ENCODE measurements around the gene EIPR1.
A peak's percentile ranks its signal among the peaks of the same experiment; 100 is the strongest.

EIPR1 gene

DNA sequence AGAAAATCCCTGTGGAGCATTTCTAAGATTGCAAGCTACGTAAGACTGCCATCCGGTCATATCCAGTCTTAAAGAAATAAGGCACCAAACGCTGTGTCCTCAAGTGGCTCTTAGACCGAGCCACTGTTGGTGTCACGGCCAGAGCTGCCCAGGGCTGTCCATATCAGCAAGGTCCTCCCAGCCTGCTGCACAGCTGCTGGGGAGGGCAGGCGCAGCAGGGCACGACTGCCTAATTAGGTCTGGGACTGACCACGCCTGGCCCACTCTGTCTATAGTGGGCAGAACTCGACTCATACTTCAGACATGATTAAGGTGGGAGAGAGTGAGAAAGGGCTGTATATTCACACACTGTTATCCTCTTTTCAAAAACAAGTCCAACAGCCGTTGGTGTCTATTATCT is 39.3 kb downstream of the EIPR1 start:
- H3K18ac ChIP-seq (ENCODE audit: low read depth in 1 of 2, low read length in 2 of 2), result no peak overlapping the region
- no peak overlapping the region for H3K14ac ChIP-seq (ENCODE audit: low read length in 2 of 2)
- H3K79me1 ChIP-seq (replicated peaks; ENCODE audit: low read length, poor library complexity, severe bottlenecking), result peaks cover 35% of the 10 kb centered on the region
- no peak overlapping the region for H2BK120ac ChIP-seq (ENCODE audit: low read depth, low read length)
- peak overlapping the region; percentile 52 for H4K91ac ChIP-seq (ENCODE audit: low read length)
- H3K36me3 ChIP-seq (ENCODE audit: control insufficient read depth in 1 of 2, insufficient read depth in 2 of 2, low read depth in 1 of 2, low read length in 2 of 2), result peaks cover 15 to 36% of the 10 kb centered on the region in 2 experiments
- no peaks in the 10 kb centered on the region for H3K9me3 ChIP-seq (ENCODE audit: control insufficient read depth, low read length)
- no peak overlapping the region for H2BK15ac ChIP-seq (ENCODE audit: low read depth, poor library complexity, severe bottlenecking)
- no peak overlapping the region for H3K27ac ChIP-seq (ENCODE audit: low read length, poor library complexity, severe bottlenecking)
- H3K23ac ChIP-seq (ENCODE audit: low read length in 2 of 2), result no peak overlapping the region
- no peak overlapping the region for H2BK5ac ChIP-seq (ENCODE audit: low read depth, low read length, poor library complexity, severe bottlenecking)
- H2AFZ ChIP-seq (ENCODE audit: low read depth, low read length), result no peak overlapping the region
- no peak overlapping the region for H4K8ac ChIP-seq (ENCODE audit: low read length)
- no peak overlapping the region for H3K4ac ChIP-seq (ENCODE audit: low read depth in 1 of 2, low read length in 2 of 2)
- no peaks in the 10 kb centered on the region for H3K27me3 ChIP-seq (ENCODE audit: control insufficient read depth in 1 of 2, insufficient read depth in 1 of 2, low read length in 2 of 2)
- WGBS, result 100% methylated on average over 7 of the region's 10 CpGs
- DNase-seq, result no peak
- H2BK12ac ChIP-seq (ENCODE audit: low read length in 2 of 2), result no peak overlapping the region
- no peak overlapping the region for H3K4me2 ChIP-seq (ENCODE audit: low read length, poor library complexity, severe bottlenecking)
- H3K4me1 ChIP-seq (ENCODE audit: control insufficient read depth, insufficient read depth, low read depth, low read length), result peaks cover 4% of the 10 kb centered on the region
- H3K4me3 ChIP-seq (ENCODE audit: insufficient read depth in 1 of 2, low read depth in 1 of 2, low read length in 2 of 2), result no peak overlapping the region
- H3K9ac ChIP-seq (ENCODE audit: low read length), result no peak overlapping the region
- H2AK5ac ChIP-seq (ENCODE audit: low read length, severe bottlenecking), result no peak overlapping the region

- Histone ChIP-seq H2BK120ac (ENCODE audit: low read depth, low read length) (no peak overlapping the region), H3K4me1 (ENCODE audit: control insufficient read depth, insufficient read depth, low read depth, low read length) (peaks cover 4% of the 10 kb centered on the region), H3K27ac (ENCODE audit: low read length, poor library complexity, severe bottlenecking) (no peak overlapping the region), H3K4me3 (ENCODE audit: insufficient read depth in 1 of 2, low read depth in 1 of 2, low read length in 2 of 2) (no peak overlapping the region), H3K4ac (ENCODE audit: low read depth in 1 of 2, low read length in 2 of 2) (no peak overlapping the region), H3K9me3 (ENCODE audit: control insufficient read depth, low read length) (no peaks in the 10 kb centered on the region), H4K8ac (ENCODE audit: low read length) (no peak overlapping the region), H3K27me3 (ENCODE audit: control insufficient read depth in 1 of 2, insufficient read depth in 1 of 2, low read length in 2 of 2) (no peaks in the 10 kb centered on the region), H2BK12ac (ENCODE audit: low read length in 2 of 2) (no peak overlapping the region), H2AK5ac (ENCODE audit: low read length, severe bottlenecking) (no peak overlapping the region), H2BK15ac (ENCODE audit: low read depth, poor library complexity, severe bottlenecking) (no peak overlapping the region), H3K18ac (ENCODE audit: low read depth in 1 of 2, low read length in 2 of 2) (no peak overlapping the region), H3K9ac (ENCODE audit: low read length) (no peak overlapping the region), H4K91ac (ENCODE audit: low read length) (no peak overlapping the region), H3K79me1 (replicated peaks; ENCODE audit: low read length, poor library complexity, severe bottlenecking) (peaks cover 36% of the 10 kb centered on the region), H3K4me2 (ENCODE audit: low read length, poor library complexity, severe bottlenecking) (no peak overlapping the region), H3K23ac (ENCODE audit: low read length in 2 of 2) (no peak overlapping the region), H3K36me3 (ENCODE audit: control insufficient read depth in 1 of 2, insufficient read depth in 2 of 2, low read depth in 1 of 2, low read length in 2 of 2) (peaks cover 15 to 43% of the 10 kb centered on the region in 2 experiments), H3K14ac (ENCODE audit: low read length in 2 of 2) (no peak overlapping the region), H2BK5ac (ENCODE audit: low read depth, low read length, poor library complexity, severe bottlenecking) (no peak overlapping the region), H2AFZ (ENCODE audit: low read depth, low read length) (no peak overlapping the region)
- 100% methylated on average over 1 of the region's 2 CpGs for WGBS
- DNase-seq, result no peak
Observed at GRCh38 chr2:3336844-3337243, 40.8 kb downstream of the EIPR1 start.

GRCh38 chr2:3334392-3335345 is 42.9 kb downstream of the EIPR1 start:
- Histone ChIP-seq H2BK5ac (ENCODE audit: low read depth, low read length, poor library complexity, severe bottlenecking) (no peak overlapping the region), H3K36me3 (ENCODE audit: control insufficient read depth in 1 of 2, insufficient read depth in 2 of 2, low read depth in 1 of 2, low read length in 2 of 2) (peaks cover 26 to 48% of the 10 kb centered on the region in 2 experiments), H4K8ac (ENCODE audit: low read length) (no peak overlapping the region), H3K4me2 (ENCODE audit: low read length, poor library complexity, severe bottlenecking) (no peak overlapping the region), H2BK15ac (ENCODE audit: low read depth, poor library complexity, severe bottlenecking) (no peak overlapping the region), H2AFZ (ENCODE audit: low read depth, low read length) (no peak overlapping the region), H3K79me1 (replicated peaks; ENCODE audit: low read length, poor library complexity, severe bottlenecking) (peaks cover 34% of the 10 kb centered on the region), H3K27me3 (ENCODE audit: control insufficient read depth in 1 of 2, insufficient read depth in 1 of 2, low read length in 2 of 2) (no peaks in the 10 kb centered on the region), H3K18ac (ENCODE audit: low read depth in 1 of 2, low read length in 2 of 2) (no peak overlapping the region), H3K27ac (ENCODE audit: low read length, poor library complexity, severe bottlenecking) (no peak overlapping the region), H3K14ac (ENCODE audit: low read length in 2 of 2) (no peak overlapping the region), H4K91ac (ENCODE audit: low read length) (no peak overlapping the region), H2BK12ac (ENCODE audit: low read length in 2 of 2) (no peak overlapping the region), H2AK5ac (ENCODE audit: low read length, severe bottlenecking) (no peak overlapping the region), H3K4me1 (ENCODE audit: control insufficient read depth, insufficient read depth, low read depth, low read length) (no peaks in the 10 kb centered on the region), H2BK120ac (ENCODE audit: low read depth, low read length) (no peak overlapping the region), H3K4me3 (ENCODE audit: insufficient read depth in 1 of 2, low read depth in 1 of 2, low read length in 2 of 2) (no peak overlapping the region), H3K9me3 (ENCODE audit: control insufficient read depth, low read length) (no peaks in the 10 kb centered on the region), H3K23ac (ENCODE audit: low read length in 2 of 2) (no peak overlapping the region), H3K4ac (ENCODE audit: low read depth in 1 of 2, low read length in 2 of 2) (no peak overlapping the region), H3K9ac (ENCODE audit: low read length) (peak overlapping the region; percentile 8)
- 97% methylated on average over 24 of the region's 24 CpGs for WGBS
- DNase-seq, result no peak

DNA sequence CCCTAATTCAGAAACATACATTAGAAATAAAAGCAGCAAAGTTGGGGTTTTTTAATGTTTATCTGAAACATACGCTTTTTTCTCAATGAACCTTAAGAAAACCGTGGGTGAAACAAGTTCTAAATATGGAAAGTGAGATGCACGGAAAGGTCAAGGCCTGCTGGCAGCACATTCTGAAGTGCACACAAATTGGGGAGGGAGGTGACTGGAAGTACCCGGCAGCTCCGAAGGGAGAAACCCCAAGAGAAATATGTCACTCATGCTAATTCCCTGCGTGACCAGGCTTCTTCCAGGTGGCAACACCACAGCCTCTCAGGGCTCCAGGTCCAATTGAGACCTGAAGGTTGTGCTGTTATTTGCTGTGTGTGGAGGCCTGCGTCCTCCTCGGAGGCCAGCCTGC is 45.5 kb downstream of the EIPR1 start:
- H2BK15ac ChIP-seq (ENCODE audit: low read depth, poor library complexity, severe bottlenecking), result no peak overlapping the region
- no peak overlapping the region for H3K4me3 ChIP-seq (ENCODE audit: insufficient read depth in 1 of 2, low read depth in 1 of 2, low read length in 2 of 2)
- H3K18ac ChIP-seq (ENCODE audit: low read depth in 1 of 2, low read length in 2 of 2), result no peak overlapping the region
- no peak overlapping the region for H3K27ac ChIP-seq (ENCODE audit: low read length, poor library complexity, severe bottlenecking)
- H3K4me1 ChIP-seq (ENCODE audit: control insufficient read depth, insufficient read depth, low read depth, low read length), result peaks cover 4% of the 10 kb centered on the region
- H3K4ac ChIP-seq (ENCODE audit: low read depth in 1 of 2, low read length in 2 of 2), result no peak overlapping the region
- H3K9me3 ChIP-seq (ENCODE audit: control insufficient read depth, low read length), result no peaks in the 10 kb centered on the region
- H3K4me2 ChIP-seq (ENCODE audit: low read length, poor library complexity, severe bottlenecking), result no peak overlapping the region
- no peak overlapping the region for H3K14ac ChIP-seq (ENCODE audit: low read length in 2 of 2)
- H2BK12ac ChIP-seq (ENCODE audit: low read length in 2 of 2), result no peak overlapping the region
- peaks cover 18 to 52% of the 10 kb centered on the region in 2 experiments for H3K36me3 ChIP-seq (ENCODE audit: control insufficient read depth in 1 of 2, insufficient read depth in 2 of 2, low read depth in 1 of 2, low read length in 2 of 2)
- H2AFZ ChIP-seq (ENCODE audit: low read depth, low read length), result no peak overlapping the region
- H3K23ac ChIP-seq (ENCODE audit: low read length in 2 of 2), result no peak overlapping the region
- H2AK5ac ChIP-seq (ENCODE audit: low read length, severe bottlenecking), result no peak overlapping the region
- no peak overlapping the region for H2BK5ac ChIP-seq (ENCODE audit: low read depth, low read length, poor library complexity, severe bottlenecking)
- no peak for DNase-seq
- no peak overlapping the region for H3K9ac ChIP-seq (ENCODE audit: low read length)
- H2BK120ac ChIP-seq (ENCODE audit: low read depth, low read length), result no peak overlapping the region
- no peak overlapping the region for H4K8ac ChIP-seq (ENCODE audit: low read length)
- WGBS, result 95% methylated on average over 7 of the region's 8 CpGs
- no peak overlapping the region for H4K91ac ChIP-seq (ENCODE audit: low read length)
- H3K27me3 ChIP-seq (ENCODE audit: control insufficient read depth in 1 of 2, insufficient read depth in 1 of 2, low read length in 2 of 2), result no peaks in the 10 kb centered on the region
- H3K79me1 ChIP-seq (replicated peaks; ENCODE audit: low read length, poor library complexity, severe bottlenecking), result peaks cover 39% of the 10 kb centered on the region
